GM18526 (cell line): ENCODE data around the gene FAM43B.
A peak's percentile ranks its signal among the peaks of the same experiment; 100 is the strongest.

ENCODE experiments used
- POLR2A ChIP-seq: IDR thresholded peaks from 3 replicates; pipeline ENCODE4 v1.6.1; 2011; ENCODE audit not compliant: insufficient read length; ENCODE audit errors: extremely low read depth

FAM43B gene

GRCh38 chr1:20551945-20552727 lies at the start of gene FAM43B:
FAM43B (plus strand) TSS chr1:20552573; CDS start chr1:20552974, 401 bp downstream.
- TF ChIP-seq POLR2A = no peak

- no peak for TF ChIP-seq POLR2A
Measured at GRCh38 chr1:20505488-20505887, 46.9 kb upstream of the FAM43B start.

- no peak for TF ChIP-seq POLR2A
Measured at GRCh38 chr1:20507248-20507563, 45.2 kb upstream of the FAM43B start.

GRCh38 chr1:20507564-20508410 lies 44.6 kb upstream of the FAM43B start, which contains the start of gene MUL1:
MUL1 (minus strand) TSS chr1:20508151; CDS start chr1:20508024, 127 bp downstream.
- TF ChIP-seq POLR2A = peak; percentile 63

- no peak for TF ChIP-seq POLR2A
Measured at GRCh38 chr1:20508411-20508771, 44.0 kb upstream of the FAM43B start.

GRCh38 chr1:20511518-20512428 lies 40.6 kb upstream of the FAM43B start:
- no peak for TF ChIP-seq POLR2A

GRCh38 chr1:20521960-20522861 lies 30.2 kb upstream of the FAM43B start:
- no peak for TF ChIP-seq POLR2A

GRCh38 chr1:20526267-20526666 lies 26.1 kb upstream of the FAM43B start:
- no peak for TF ChIP-seq POLR2A

- no peak for TF ChIP-seq POLR2A
Measured at GRCh38 chr1:20528221-20528620, 24.2 kb upstream of the FAM43B start.

GRCh38 chr1:20530306-20530705 lies 22.1 kb upstream of the FAM43B start:
- no peak for TF ChIP-seq POLR2A

- no peak for TF ChIP-seq POLR2A
Measured at GRCh38 chr1:20530901-20531300, 21.5 kb upstream of the FAM43B start.

- TF ChIP-seq POLR2A = no peak
Measured at GRCh38 chr1:20533635-20534034, 18.7 kb upstream of the FAM43B start.

GRCh38 chr1:20534659-20535417 lies 17.5 kb upstream of the FAM43B start:
- TF ChIP-seq POLR2A = no peak

GRCh38 chr1:20538227-20538626 lies 14.1 kb upstream of the FAM43B start:
- TF ChIP-seq POLR2A = no peak
